H1 (cell line): ENCODE results near the gene PTH1R.

Source experiments
- EZH2 ChIP-seq: fragments of 200-600 bp; sonication (generic); IDR thresholded peaks from 2 replicates; pipeline ENCODE4 v1.7.1; 2012; ENCODE audit warnings: low read depth, mild to moderate bottlenecking, moderate library complexity, low read length, inconsistent platforms; ENCODE audit not compliant: severe bottlenecking
- POLR2A ChIP-seq, 2 experiments: IDR thresholded peaks; 1 replicate in 1 of 2; 2 replicates in 1 of 2; pipeline ENCODE4 v1.6.1; 2011; ENCODE audit warnings: low read depth in 2 of 2, low read length in 2 of 2, mild to moderate bottlenecking in 2 of 2; ENCODE audit errors: control extremely low read depth in 1 of 2
- RAD21 ChIP-seq, 2 experiments: IDR thresholded peaks in 1 of 2; conservative IDR thresholded peaks in 1 of 2; 2 replicates each; pipeline ENCODE4 v1.6.1; 2011; ENCODE audit warnings: low read depth in 2 of 2, low read length in 2 of 2, improper control_type of control experiment in 1 of 2, inconsistent platforms in 1 of 2, mild to moderate bottlenecking in 1 of 2, moderate library complexity in 1 of 2

GRCh38 chr3:46910166-46910760 is 32.7 kb downstream of the PTH1R start:
- TF ChIP-seq POLR2A (IDR thresholded peaks at IDR 0.05; ENCODE audit: control extremely low read depth in 1 of 2, low read depth in 2 of 2, low read length in 2 of 2) (no peak), RAD21 (IDR thresholded peaks at IDR 0.05 in 1 of 2, conservative IDR thresholded peaks at IDR 0.05 in 1 of 2; ENCODE audit: low read depth in 2 of 2, low read length in 2 of 2) (no peak), EZH2 (no peak)
